SK-N-SH treated with all-trans-retinoic acid at 6 μM for 48 hours (cell line): ENCODE measurements around the gene TASOR.

Source experiments
- ATAC-seq: fragments of 200-7000 bp; cut with Tn5 transposase; 3 replicates; pipeline ENCODE4 v1.9.1; 2020; ENCODE audit warnings: mild to moderate bottlenecking, moderate library complexity
- BACH2 ChIP-seq: fragments of 250-450 bp; sonication (Bioruptor Pico); IDR thresholded peaks from 2 replicates; pipeline ENCODE4 v1.9.0; 2021; ENCODE audit warnings: mild to moderate bottlenecking, borderline replicate concordance
- CREB5 ChIP-seq: fragments of 250-450 bp; sonication (Bioruptor Pico); IDR thresholded peaks from 2 replicates; pipeline ENCODE4 v1.5.1; 2020; ENCODE audit warnings: low read depth, mild to moderate bottlenecking, moderate library complexity
- CSDC2 ChIP-seq: fragments of 250-450 bp; sonication (Bioruptor Pico); IDR thresholded peaks from 2 replicates; pipeline ENCODE4 v1.5.0; 2020; ENCODE audit warnings: mild to moderate bottlenecking, moderate library complexity
- CSRNP3 ChIP-seq: fragments of 250-450 bp; sonication (Bioruptor Pico); IDR thresholded peaks from 2 replicates; pipeline ENCODE4 v1.5.1; 2021; ENCODE audit warnings: mild to moderate bottlenecking, moderate library complexity
- ESRRG ChIP-seq: fragments of 250-450 bp; sonication (Bioruptor Pico); IDR thresholded peaks from 2 replicates; pipeline ENCODE4 v1.6.1; 2021; ENCODE audit warnings: mild to moderate bottlenecking
- GLIS3 ChIP-seq: fragments of 250-450 bp; sonication (Bioruptor Pico); IDR thresholded peaks from 2 replicates; pipeline ENCODE4 v1.5.0; 2020; ENCODE audit warnings: mild to moderate bottlenecking, moderate library complexity
- ISL1 ChIP-seq: fragments of 250-450 bp; sonication (Bioruptor Pico); IDR thresholded peaks from 2 replicates; pipeline ENCODE4 v2.1.2; 2022; ENCODE audit warnings: mild to moderate bottlenecking, moderate library complexity
- OSR1 ChIP-seq: fragments of 250-450 bp; sonication (Bioruptor Pico); IDR thresholded peaks from 2 replicates; pipeline ENCODE4 v1.8.0; 2022; ENCODE audit warnings: moderate library complexity, mild to moderate bottlenecking, inconsistent platforms
- PATZ1 ChIP-seq: fragments of 250-450 bp; sonication (Bioruptor Pico); IDR thresholded peaks from 2 replicates; pipeline ENCODE4 v1.8.0; 2020; ENCODE audit warnings: mild to moderate bottlenecking, moderate library complexity, borderline replicate concordance
- POU6F1 ChIP-seq: fragments of 250-450 bp; sonication (Bioruptor Pico); IDR thresholded peaks from 2 replicates; pipeline ENCODE4 v1.8.0; 2021; ENCODE audit warnings: low read depth, mild to moderate bottlenecking, moderate library complexity, borderline replicate concordance
- PPARA ChIP-seq: fragments of 250-450 bp; sonication (Bioruptor Pico); IDR thresholded peaks from 2 replicates; pipeline ENCODE4 v1.5.0; 2020; ENCODE audit warnings: mild to moderate bottlenecking, borderline replicate concordance
- RARB ChIP-seq: fragments of 250-450 bp; sonication (Bioruptor Pico); IDR thresholded peaks from 2 replicates; pipeline ENCODE4 v1.8.0; 2021; ENCODE audit warnings: mild to moderate bottlenecking, moderate library complexity
- SNAI2 ChIP-seq: fragments of 250-450 bp; sonication (Bioruptor Pico); IDR thresholded peaks from 2 replicates; pipeline ENCODE4 v1.5.0; 2020; ENCODE audit warnings: mild to moderate bottlenecking, moderate library complexity
- TCF4 ChIP-seq: fragments of 250-450 bp; sonication (Bioruptor Pico); IDR thresholded peaks from 2 replicates; pipeline ENCODE4 v1.8.0; 2021; ENCODE audit warnings: mild to moderate bottlenecking, moderate library complexity, borderline replicate concordance
- TOX ChIP-seq: fragments of 250-450 bp; sonication (Bioruptor Pico); IDR thresholded peaks from 2 replicates; pipeline ENCODE4 v1.8.0; 2021; ENCODE audit warnings: mild to moderate bottlenecking, moderate library complexity, borderline replicate concordance
- TSHZ2 ChIP-seq: fragments of 250-450 bp; sonication (Bioruptor Pico); IDR thresholded peaks from 2 replicates; pipeline ENCODE4 v1.5.0; 2020; ENCODE audit warnings: mild to moderate bottlenecking, moderate library complexity
- ZC3H10 ChIP-seq: fragments of 250-450 bp; sonication (Bioruptor Pico); IDR thresholded peaks from 2 replicates; pipeline ENCODE4 v1.5.1; 2021; ENCODE audit warnings: mild to moderate bottlenecking, moderate library complexity
- ZFP3 ChIP-seq: fragments of 250-450 bp; sonication (Bioruptor Pico); IDR thresholded peaks from 2 replicates; pipeline ENCODE4 v1.5.0; 2020; ENCODE audit warnings: mild to moderate bottlenecking, moderate library complexity
- ZFP30 ChIP-seq: fragments of 450-650 bp; formaldehyde crosslinking; IDR thresholded peaks from 2 replicates; pipeline ENCODE4 v1.5.0; 2022; ENCODE audit warnings: mild to moderate bottlenecking, moderate library complexity
- ZNF565 ChIP-seq: fragments of 450-650 bp; formaldehyde crosslinking; conservative IDR thresholded peaks from 2 replicates; pipeline ENCODE4 v1.5.0; 2020; ENCODE audit warnings: low read depth, mild to moderate bottlenecking, moderate library complexity
- ZNF70 ChIP-seq: fragments of 450-650 bp; formaldehyde crosslinking; IDR thresholded peaks from 2 replicates; pipeline ENCODE4 v1.5.0; 2020; ENCODE audit warnings: mild to moderate bottlenecking, moderate library complexity

TASOR gene

GRCh38 chr3:56667973-56668579, 15.0 kb downstream of the TASOR start:
- no peak for ATAC-seq
- TF ChIP-seq CSDC2 (CRISPR knock-in tag), result no peak
- TF ChIP-seq TCF4 (CRISPR knock-in tag), result no peak
- TF ChIP-seq ZNF565 (CRISPR knock-in tag), result no peak
- TF ChIP-seq PATZ1, result no peak
- TF ChIP-seq SNAI2, result no peak
- no peak for TF ChIP-seq RARB
- no peak for TF ChIP-seq ESRRG (CRISPR knock-in tag)
- TF ChIP-seq POU6F1, result no peak
- TF ChIP-seq BACH2 (CRISPR knock-in tag), result no peak
- no peak for TF ChIP-seq ZNF70 (CRISPR knock-in tag)
- TF ChIP-seq CSRNP3 (CRISPR knock-in tag), result no peak
- TF ChIP-seq PPARA (CRISPR knock-in tag), result no peak
- no peak for TF ChIP-seq ZC3H10 (CRISPR knock-in tag)
- no peak for TF ChIP-seq GLIS3 (CRISPR knock-in tag)
- TF ChIP-seq OSR1 (CRISPR knock-in tag), result no peak
- TF ChIP-seq ZFP30 (CRISPR knock-in tag), result no peak
- TF ChIP-seq, all 23 proteins: peak for 0

GRCh38 chr3:56664823-56665222, 18.2 kb downstream of the TASOR start:
- TF ChIP-seq CREB5 (CRISPR knock-in tag), result no peak
- no peak for TF ChIP-seq ISL1
- TF ChIP-seq ZNF565 (CRISPR knock-in tag), result no peak
- no peak for TF ChIP-seq PATZ1
- no peak for TF ChIP-seq TOX
- no peak for TF ChIP-seq CSDC2 (CRISPR knock-in tag)
- TF ChIP-seq BACH2 (CRISPR knock-in tag), result no peak
- no peak for TF ChIP-seq ESRRG (CRISPR knock-in tag)
- TF ChIP-seq ZFP30 (CRISPR knock-in tag), result no peak
- no peak for TF ChIP-seq TSHZ2
- no peak for TF ChIP-seq POU6F1
- TF ChIP-seq PPARA (CRISPR knock-in tag), result no peak
- TF ChIP-seq GLIS3 (CRISPR knock-in tag), result no peak
- no peak for TF ChIP-seq CSRNP3 (CRISPR knock-in tag)
- TF ChIP-seq ZC3H10 (CRISPR knock-in tag), result no peak
- TF ChIP-seq RARB, result no peak
- no peak for TF ChIP-seq ZFP3 (CRISPR knock-in tag)
- TF ChIP-seq, all 23 proteins: peak for 0
- ATAC-seq, result no peak
